MM.1S (cell line): ENCODE results near the gene ARHGAP30.

ENCODE experiments used
- DNase-seq: peaks from one replicate; pipeline ENCODE4 v3.0.0-alpha.2; 2015
- H2AFZ ChIP-seq: fragments of 300-600 bp; sonication (generic); 2 replicates; pipeline ENCODE4 v1.6.0; 2016; ENCODE audit warnings: antibody characterized with exemption, low read length
- H3F3A ChIP-seq: fragments of 300-600 bp; sonication (generic); 2 replicates; pipeline ENCODE4 v1.6.1; 2016; ENCODE audit warnings: mild to moderate bottlenecking, antibody characterized with exemption, low read length, moderate library complexity, mixed read lengths; ENCODE audit not compliant: insufficient read depth
- H3K27ac ChIP-seq: fragments of 300-600 bp; sonication (generic); 2 replicates; pipeline ENCODE4 v1.5.1; 2016; ENCODE audit warnings: mild to moderate bottlenecking, low read length
- H3K27me3 ChIP-seq: fragments of 300-600 bp; sonication (generic); replicated peaks from 2 replicates; pipeline ENCODE4 v1.6.0; 2016; ENCODE audit warnings: low read length; ENCODE audit not compliant: insufficient read depth
- H3K36me3 ChIP-seq: fragments of 300-600 bp; sonication (generic); replicated peaks from 2 replicates; pipeline ENCODE4 v1.6.1; 2016; ENCODE audit warnings: mild to moderate bottlenecking, low read length, mixed read lengths; ENCODE audit not compliant: insufficient read depth
- H3K4me1 ChIP-seq: fragments of 300-600 bp; sonication (generic); 2 replicates; pipeline ENCODE4 v1.6.1; 2016; ENCODE audit warnings: low read length, mixed read lengths
- H3K4me2 ChIP-seq: fragments of 300-600 bp; sonication (generic); 2 replicates; pipeline ENCODE4 v1.6.0; 2016; ENCODE audit warnings: low read depth, low read length
- H3K4me3 ChIP-seq: fragments of 300-600 bp; sonication (generic); 2 replicates; pipeline ENCODE4 v1.5.1; 2016; ENCODE audit warnings: low read length, mixed read lengths
- H3K79me2 ChIP-seq: fragments of 300-600 bp; sonication (generic); 2 replicates; pipeline ENCODE4 v1.6.1; 2016; ENCODE audit warnings: mixed run types, low read length, mixed read lengths
- H3K9ac ChIP-seq: fragments of 300-600 bp; sonication (generic); 2 replicates; pipeline ENCODE4 v1.6.1; 2016; ENCODE audit warnings: low read length, mixed read lengths
- H3K9me2 ChIP-seq: fragments of 300-600 bp; sonication (generic); replicated peaks from 2 replicates; pipeline ENCODE4 v1.6.1; 2016; ENCODE audit warnings: mild to moderate bottlenecking, low read length, mixed read lengths; ENCODE audit not compliant: insufficient read depth
- H3K9me3 ChIP-seq: fragments of 300-600 bp; sonication (generic); replicated peaks from 2 replicates; pipeline ENCODE4 v1.6.1; 2016; ENCODE audit warnings: mild to moderate bottlenecking, low read length, mixed read lengths; ENCODE audit not compliant: insufficient read depth
- H4K20me1 ChIP-seq: fragments of 300-600 bp; sonication (generic); 2 replicates; pipeline ENCODE4 v1.6.1; 2016; ENCODE audit warnings: mild to moderate bottlenecking, low read length, moderate library complexity, mixed read lengths; ENCODE audit not compliant: insufficient read depth
- CTCF ChIP-seq: fragments of 300-600 bp; sonication (generic); IDR thresholded peaks from 2 replicates; pipeline ENCODE4 v1.5.1; 2016; ENCODE audit warnings: antibody characterized with exemption, low read length, mixed read lengths
- EZH2 ChIP-seq: fragments of 300-600 bp; sonication (generic); optimal IDR thresholded peaks from 2 replicates; pipeline ENCODE3; 2017; ENCODE audit warnings: low read depth, mild to moderate bottlenecking, antibody characterized with exemption, low read length, mixed read lengths
- EZH2phosphoT487 ChIP-seq: fragments of 300-600 bp; sonication (generic); IDR thresholded peaks from 2 replicates; pipeline ENCODE4 v1.6.1; 2018; ENCODE audit warnings: antibody characterized with exemption, low read length

Gene ARHGAP30

GRCh38 chr1:161074676-161075368 lies 5.1 kb upstream of the ARHGAP30 start:
- no peaks in the 10 kb centered on the region for H3K9me2 ChIP-seq
- H3K27me3 ChIP-seq = no peaks in the 10 kb centered on the region
- H3F3A ChIP-seq = peaks cover 12% of the 10 kb centered on the region
- no peaks in the 10 kb centered on the region for H3K9me3 ChIP-seq
- TF ChIP-seq EZH2phosphoT487 (no peak), EZH2 (no peak), CTCF (no peak)
- no peaks in the 10 kb centered on the region for H4K20me1 ChIP-seq
- no peak overlapping the region for H3K4me3 ChIP-seq
- H3K36me3 ChIP-seq = no peaks in the 10 kb centered on the region
- no peak overlapping the region for H3K27ac ChIP-seq
- H3K4me2 ChIP-seq = no peak overlapping the region
- H3K4me1 ChIP-seq = peaks cover 15% of the 10 kb centered on the region
- no peaks in the 10 kb centered on the region for H3K79me2 ChIP-seq
- no peak overlapping the region for H2AFZ ChIP-seq
- no peak overlapping the region for H3K9ac ChIP-seq
- DNase-seq = no peak

GRCh38 chr1:161073474-161074121 lies 3.9 kb upstream of the ARHGAP30 start:
- no peak for TF ChIP-seq EZH2
- TF ChIP-seq CTCF = no peak
- no peak for TF ChIP-seq EZH2phosphoT487
- H3K79me2 ChIP-seq = peaks cover 11% of the 10 kb centered on the region

GRCh38 chr1:161072751-161073449 lies 3.2 kb upstream of the ARHGAP30 start:
- DNase-seq = no peak
- Histone ChIP-seq H4K20me1 (no peaks in the 10 kb centered on the region), H3K4me3 (no peak overlapping the region), H3K27me3 (no peaks in the 10 kb centered on the region), H3K27ac (no peak overlapping the region), H3F3A (peaks cover 25% of the 10 kb centered on the region), H3K9ac (no peak overlapping the region), H3K79me2 (peaks cover 18% of the 10 kb centered on the region), H3K9me3 (no peaks in the 10 kb centered on the region), H3K9me2 (no peaks in the 10 kb centered on the region), H2AFZ (no peak overlapping the region), H3K4me1 (peaks cover 18% of the 10 kb centered on the region), H3K36me3 (no peaks in the 10 kb centered on the region), H3K4me2 (no peak overlapping the region)
- TF ChIP-seq CTCF (no peak), EZH2 (no peak), EZH2phosphoT487 (no peak)

More at GRCh38 chr1:161073474-161074121, 3.9 kb upstream of the ARHGAP30 start:
- H3K9me3 ChIP-seq = no peaks in the 10 kb centered on the region
- no peak overlapping the region for H3K27ac ChIP-seq
- no peak overlapping the region for H3K9ac ChIP-seq
- H3K9me2 ChIP-seq = no peaks in the 10 kb centered on the region
- H3K27me3 ChIP-seq = no peaks in the 10 kb centered on the region
- no peak overlapping the region for H3K4me3 ChIP-seq
- no peak for DNase-seq
- H3F3A ChIP-seq = peaks cover 23% of the 10 kb centered on the region
- no peaks in the 10 kb centered on the region for H3K36me3 ChIP-seq
- no peak overlapping the region for H3K4me2 ChIP-seq
- H3K4me1 ChIP-seq = peaks cover 15% of the 10 kb centered on the region
- H4K20me1 ChIP-seq = no peaks in the 10 kb centered on the region
- H2AFZ ChIP-seq = no peak overlapping the region
